Measurements from ENCODE around the gene CCDC34.

Gene CCDC34

DNA sequence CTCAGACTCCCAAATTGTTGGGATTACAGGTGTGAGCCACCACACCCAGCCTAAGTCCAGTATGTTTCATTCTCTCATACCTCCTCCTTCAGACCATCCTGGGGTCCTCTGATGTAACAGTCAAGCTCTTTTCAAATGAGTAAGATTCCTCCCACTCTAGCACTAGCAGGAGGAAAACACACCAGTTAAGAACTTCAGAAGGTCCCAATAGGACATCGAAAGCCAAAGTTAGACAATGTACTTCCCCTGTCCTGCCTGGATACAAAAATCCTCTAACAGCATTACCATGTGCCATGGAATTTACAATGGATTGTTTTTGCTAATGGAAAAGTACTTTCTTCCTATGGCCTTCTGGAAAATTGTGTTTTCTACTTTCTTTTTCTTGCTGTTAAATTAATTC, 67.1 kb downstream of the CCDC34 start:
- in situ Hi-C loops (cut with HindIII; ENCODE audit: low pct_ligation_motif_present, low sequenced_read_pairs): loop anchor here (25.0 kb wide), 1 partner anchor 109 kb away; no protein-coding TSS in a partner anchor
- Histone ChIP-seq H3K36me3 (replicated peaks) (no peaks in the 10 kb centered on the region), H3K4me3 (ENCODE audit: low read depth, low read length) (no peak overlapping the region), H3K27me3 (replicated peaks) (no peaks in the 10 kb centered on the region), H3K27ac (no peak overlapping the region)
- no peak for TF ChIP-seq CTCF (IDR thresholded peaks at IDR 0.05; ENCODE audit: low read depth, low read length, missing control alignments)
- DNase-seq: no peak

DNA sequence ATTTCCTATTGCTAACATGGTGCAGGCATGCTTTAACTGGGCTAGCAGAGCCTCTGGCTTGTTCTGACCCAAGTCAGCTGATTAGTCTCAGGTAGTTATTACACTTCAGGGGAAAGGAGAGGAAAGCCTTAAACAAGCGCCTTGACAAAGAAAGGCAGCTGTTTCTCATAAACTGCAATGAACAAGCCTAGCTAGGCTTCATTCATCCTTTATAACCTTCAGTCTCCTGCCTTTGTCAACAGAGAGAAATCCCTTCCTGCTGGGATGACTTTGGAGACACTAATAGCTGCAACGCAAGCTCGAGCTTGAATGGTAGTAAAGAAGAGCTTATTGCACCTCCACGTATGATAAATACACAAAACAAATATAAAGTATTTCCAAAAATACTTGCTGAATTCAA, 68.4 kb downstream of the CCDC34 start:
- no peak for TF ChIP-seq CTCF (IDR thresholded peaks at IDR 0.05; ENCODE audit: low read depth, low read length, missing control alignments)
- Histone ChIP-seq H3K4me3 (ENCODE audit: low read depth, low read length) (no peak overlapping the region), H3K27me3 (replicated peaks) (no peaks in the 10 kb centered on the region), H3K36me3 (replicated peaks) (no peaks in the 10 kb centered on the region), H3K27ac (no peak overlapping the region)
- in situ Hi-C loops (cut with HindIII; ENCODE audit: low pct_ligation_motif_present, low sequenced_read_pairs): loop anchor here (25.0 kb wide), 1 partner anchor 107 kb away; no protein-coding TSS in a partner anchor
- DNase-seq: no peak

DNA sequence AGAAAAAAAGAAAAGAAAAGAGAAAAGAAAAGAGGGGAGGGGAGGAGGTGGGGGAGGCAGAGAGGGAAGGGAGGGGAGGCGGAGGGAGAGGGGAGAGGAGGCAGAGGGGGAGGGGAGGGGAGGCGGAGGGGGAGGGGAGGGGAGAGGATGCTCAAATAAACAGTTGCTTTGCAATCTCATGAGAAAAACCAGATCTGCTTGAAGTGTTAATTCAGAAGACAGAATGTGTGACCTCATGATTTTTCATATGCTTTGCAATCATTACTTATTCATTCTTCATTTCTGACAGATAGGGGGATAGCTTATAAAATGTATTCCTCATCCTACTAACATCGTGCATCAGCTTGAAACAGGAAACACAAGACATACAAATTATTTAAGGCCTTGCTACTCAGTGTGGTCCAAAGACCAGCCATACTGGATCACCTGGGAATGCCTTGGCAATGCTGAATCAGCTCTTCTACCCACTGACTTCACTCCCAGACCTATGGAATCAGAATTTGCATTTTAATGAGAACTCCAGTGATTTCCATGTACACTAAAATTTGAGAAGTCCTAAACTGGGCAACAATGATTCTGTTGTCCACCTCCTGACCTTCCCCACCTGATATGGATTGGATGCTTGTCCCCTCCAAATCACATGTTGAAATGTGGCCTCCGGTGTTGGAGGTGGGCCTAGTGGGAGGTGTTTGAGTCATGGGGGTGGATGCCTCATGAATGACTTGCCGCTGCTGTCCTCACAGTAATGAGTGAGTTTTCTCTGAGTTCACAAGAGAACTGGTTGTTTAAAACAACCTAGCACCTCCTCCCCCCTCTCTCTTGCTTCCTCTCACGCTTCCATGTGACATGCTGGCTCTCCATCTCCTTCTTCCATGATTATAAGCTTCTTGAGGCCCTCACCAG, 69.2 kb downstream of the CCDC34 start:
- no peak overlapping the region for H3K27ac ChIP-seq
- no peak overlapping the region for H3K4me3 ChIP-seq (ENCODE audit: low read depth, low read length)
- no peaks in the 10 kb centered on the region for H3K27me3 ChIP-seq (replicated peaks)
- DNase-seq: peak; percentile 66
- in situ Hi-C loops (cut with HindIII; ENCODE audit: low pct_ligation_motif_present, low sequenced_read_pairs): loop anchor here (25.0 kb wide), 1 partner anchor 106 kb away; no protein-coding TSS in a partner anchor
- TF ChIP-seq CTCF (IDR thresholded peaks at IDR 0.05; ENCODE audit: low read depth, low read length, missing control alignments): no peak
- no peaks in the 10 kb centered on the region for H3K36me3 ChIP-seq (replicated peaks)

GRCh38 chr11:27292637-27293010, 70.4 kb downstream of the CCDC34 start:
- Histone ChIP-seq H3K4me3 (ENCODE audit: low read depth, low read length) (no peak overlapping the region), H3K27me3 (replicated peaks) (no peaks in the 10 kb centered on the region), H3K27ac (no peak overlapping the region), H3K36me3 (replicated peaks) (no peaks in the 10 kb centered on the region)
- in situ Hi-C loops (cut with HindIII; ENCODE audit: low pct_ligation_motif_present, low sequenced_read_pairs): loop anchor here (25.0 kb wide), 1 partner anchor 105 kb away; no protein-coding TSS in a partner anchor
- TF ChIP-seq CTCF (IDR thresholded peaks at IDR 0.05; ENCODE audit: low read depth, low read length, missing control alignments): no peak
- DNase-seq: no peak

DNA sequence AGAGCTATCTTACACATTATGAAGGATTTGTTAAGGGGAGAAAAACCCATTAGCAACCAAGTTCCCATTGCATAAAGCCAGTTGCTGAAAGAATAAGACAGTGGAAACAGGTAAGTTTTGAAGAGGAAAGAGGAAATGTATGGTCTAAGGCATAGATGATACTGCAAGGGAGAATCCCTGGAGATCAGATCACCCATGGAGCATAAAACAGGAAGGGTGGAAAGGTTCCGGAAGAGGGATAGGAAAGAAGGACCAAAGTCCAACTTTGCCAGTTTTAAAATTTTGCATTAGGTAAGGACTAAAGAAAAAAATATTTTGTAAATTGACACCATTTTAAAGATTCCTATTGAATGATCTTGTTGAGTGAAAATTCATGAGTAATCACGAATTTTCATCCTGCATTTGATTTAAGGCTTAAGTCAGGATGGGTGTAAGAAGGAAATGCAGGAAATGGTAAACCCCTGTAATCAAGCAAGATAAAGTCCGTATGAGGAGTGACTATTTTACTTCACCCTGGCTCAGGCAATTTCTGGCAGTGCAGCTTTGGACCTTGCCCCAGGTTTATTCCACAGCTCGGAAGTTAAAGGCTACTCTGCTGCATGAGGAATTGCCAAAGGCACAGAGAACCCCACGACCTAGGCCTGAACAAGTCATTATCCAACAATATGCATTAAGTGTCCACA, 70.9 kb downstream of the CCDC34 start:
- DNase-seq: no peak
- no peak for TF ChIP-seq CTCF (IDR thresholded peaks at IDR 0.05; ENCODE audit: low read depth, low read length, missing control alignments)
- Histone ChIP-seq H3K27ac (no peak overlapping the region), H3K4me3 (ENCODE audit: low read depth, low read length) (no peak overlapping the region), H3K27me3 (replicated peaks) (no peaks in the 10 kb centered on the region), H3K36me3 (replicated peaks) (no peaks in the 10 kb centered on the region)
- in situ Hi-C loops (cut with HindIII; ENCODE audit: low pct_ligation_motif_present, low sequenced_read_pairs): loop anchor here (25.0 kb wide), 1 partner anchor 105 kb away; no protein-coding TSS in a partner anchor

Data from brain microvascular endothelial cell (primary cell).